GM12878 (cell line): ENCODE results near the gene SEC31B. TPM values are rescaled to one million over a fixed set of nuclear protein-coding genes. Genes with fewer than 3 reads are reported as not detected.

Experiments used
- ATAC-seq: fragments of 200-7000 bp; cut with Tn5 transposase; 3 replicates; pipeline ENCODE4 v1.9.1; 2020; ENCODE audit warnings: mild to moderate bottlenecking, moderate library complexity
- BruUV-seq: library from RNA; stranded (reverse); fragments of 400-500 nt; replicated peaks from 2 replicates; lab custom pipeline; 2021; lab: Mats Ljungman, UMichigan
- CTCF ChIA-PET: fragments of 300-600 bp; sonication (Branson Sonifier 250); formaldehyde crosslinking; extraction: SDS; loops from one replicate; lab custom pipeline; 2021; ENCODE audit warnings: inconsistent platforms; lab: Yijun Ruan, JAX
- POLR2A ChIA-PET: fragments of 350-600 bp; formaldehyde crosslinking; extraction: SDS; loops from one replicate; lab custom pipeline; 2021; ENCODE audit warnings: inconsistent platforms; lab: Charles Lee
- RAD21 ChIA-PET: fragments of 300-600 bp; sonication (Branson Sonifier 250); formaldehyde crosslinking; loops from one replicate; lab custom pipeline; 2023; ENCODE audit warnings: antibody characterized with exemption; ENCODE audit not compliant: unreplicated experiment; lab: Charles Lee
- SMC1A ChIA-PET: fragments of 300-600 bp; sonication (Branson Sonifier 250); formaldehyde crosslinking; loops from one replicate; lab custom pipeline; 2023; ENCODE audit not compliant: unreplicated experiment, uncharacterized antibody; lab: Charles Lee
- DNase-seq: peaks from one replicate; pipeline ENCODE4 v3.0.0-alpha.2; 2011; ENCODE audit warnings: low read depth, low spot score
- FAIRE-seq: peaks from 3 replicates; lab custom pipeline; 2011; peaks lifted over from hg19 to GRCh38; lab: Jason Lieb, UNC
- H2AFZ ChIP-seq: 2 replicates; pipeline ENCODE4 v1.6.0; 2011; ENCODE audit warnings: low read depth, low read length, control low read depth; ENCODE audit not compliant: control insufficient read depth
- H3K27ac ChIP-seq: 2 replicates; pipeline ENCODE4 v1.5.1; 2011; ENCODE audit warnings: control low read depth; ENCODE audit not compliant: control insufficient read depth, insufficient read depth
- H3K27me3 ChIP-seq, 2 experiments: replicated peaks in 1 of 2; 2 replicates each; pipeline versions ENCODE4 v1.6.0 to v1.6.1; 2011; ENCODE audit warnings: low read length in 1 of 2; ENCODE audit not compliant: control insufficient read depth in 2 of 2, insufficient read depth in 2 of 2
- H3K36me3 ChIP-seq, 2 experiments: 2 replicates each; pipeline ENCODE4 v1.5.1; 2011; ENCODE audit warnings: low read length in 1 of 2; ENCODE audit not compliant: control insufficient read depth in 2 of 2, insufficient read depth in 2 of 2
- H3K4me1 ChIP-seq: 2 replicates; pipeline ENCODE4 v1.6.1; 2011; ENCODE audit warnings: mild to moderate bottlenecking, low read length, moderate library complexity, mixed read lengths; ENCODE audit not compliant: control insufficient read depth, insufficient read depth
- H3K4me2 ChIP-seq: 2 replicates; pipeline ENCODE4 v1.6.0; 2011; ENCODE audit warnings: control low read depth; ENCODE audit not compliant: control insufficient read depth, insufficient read depth
- H3K4me3 ChIP-seq: fragments of 200-600 bp; sonication (generic); 2 replicates; pipeline ENCODE4 v1.5.1; 2016
- H3K79me2 ChIP-seq: 2 replicates; pipeline ENCODE4 v1.6.0; 2011; ENCODE audit warnings: low read length; ENCODE audit not compliant: control insufficient read depth, insufficient read depth
- H3K9ac ChIP-seq: 2 replicates; pipeline ENCODE4 v1.8.0; 2011; ENCODE audit warnings: low read length, control low read depth, mixed read lengths; ENCODE audit not compliant: control insufficient read depth, insufficient read depth
- H3K9me3 ChIP-seq: replicated peaks from 3 replicates; pipeline ENCODE4 v1.5.1; 2011; ENCODE audit warnings: mild to moderate bottlenecking, low read length; ENCODE audit not compliant: control insufficient read depth, insufficient read depth
- H4K20me1 ChIP-seq: 2 replicates; pipeline ENCODE4 v1.6.0; 2011; ENCODE audit not compliant: control insufficient read depth, insufficient read depth
- ATF2 ChIP-seq: IDR thresholded peaks from 2 replicates; pipeline ENCODE4 v1.6.1; 2012; ENCODE audit warnings: low read length, inconsistent platforms
- BCL11A ChIP-seq: IDR thresholded peaks from 2 replicates; pipeline ENCODE4 v1.6.1; 2011; ENCODE audit warnings: low read depth, low read length
- CBX5 ChIP-seq: sonication (generic); IDR thresholded peaks from 2 replicates; pipeline ENCODE4 v1.6.1; 2016; ENCODE audit warnings: low read depth, moderate library complexity, mild to moderate bottlenecking, inconsistent platforms
- HDAC2 ChIP-seq: fragments of 200-600 bp; sonication (generic); IDR thresholded peaks from 2 replicates; pipeline ENCODE4 v1.6.1; 2017
- JUND ChIP-seq: IDR thresholded peaks from 2 replicates; pipeline ENCODE4 v1.6.1; 2012; ENCODE audit warnings: low read depth, mild to moderate bottlenecking, low read length, improper control_type of control experiment, moderate library complexity
- RAD51 ChIP-seq: fragments of 450-650 bp; IDR thresholded peaks from 2 replicates; pipeline ENCODE4 v1.6.1; 2016; ENCODE audit warnings: moderate library complexity, mild to moderate bottlenecking, inconsistent platforms
- SUPT20H ChIP-seq: IDR thresholded peaks from 2 replicates; pipeline ENCODE4 v1.6.1; 2011; ENCODE audit warnings: low read depth, mild to moderate bottlenecking, low read length, moderate library complexity, borderline replicate concordance; ENCODE audit not compliant: control insufficient read depth
- ZNF592 ChIP-seq: fragments of 450-650 bp; IDR thresholded peaks from 2 replicates; pipeline ENCODE4 v1.6.1; 2017; ENCODE audit warnings: mild to moderate bottlenecking, moderate library complexity
- WGBS: methylation state at CpG from one replicate; pipeline ENCODE4 v1.1.6; 2016; ENCODE audit warnings: low lambda C conversion rate; ENCODE audit not compliant: insufficient replicate concordance, insufficient coverage; ENCODE audit errors: missing lambda C conversion rate; 5-methylcytosine and 5-hydroxymethylcytosine counted together
- in situ Hi-C: fragments of 300-500 bp; cut with MboI; formaldehyde crosslinking; loops from 9 replicates; pipeline ENCODE4 v1.14.3; 2018; ENCODE audit warnings: mixed read lengths
- intact Hi-C: fragments of 100-400 bp; cut with micrococcal nuclease; formaldehyde crosslinking; loops from one replicate; pipeline ENCODE4 v1.14.2; 2022; ENCODE audit not compliant: unreplicated experiment
- polyA plus RNA-seq, 11 experiments: library from polyadenylated mRNA; depleted of rRNA in 4 of 11; unstranded in 6 of 11; stranded (reverse) in 5 of 11; fragments of >200 nt; fragmentation: Nextera tagmentation in 4 of 11; fragmentation: Illumina TruSeq in 1 of 11; extraction: Ambion mirVana in 4 of 11; extraction: Trizol in 1 of 11; gene quantifications; 1 replicate in 1 of 11; 2 replicates in 10 of 11; pipeline versions ENCODE4 v1.2.1 to v1.2.3, GENCODE V29; 2011 to 2016; ENCODE audit warnings: inconsistent platforms in 2 of 11, missing spikeins in 2 of 11, low read depth in 1 of 11
- total RNA-seq, 4 experiments: library from RNA; depleted of rRNA in 3 of 4; stranded (reverse); fragments of >200 nt in 3 of 4; fragmentation: Illumina TruSeq in 1 of 4; extraction: Trizol in 1 of 4; gene quantifications; 2 replicates each; pipeline versions ENCODE4 v1.2.1 to v1.2.3, GENCODE V29; 2013 to 2021

Gene SEC31B
- total and polyA plus RNA-seq, 10 of the 15 experiments (the other 5 are each of a cell fraction or from before 2014, with no cell fraction given) = 3.4 to 24.3 (median 9.9) TPM

- intact Hi-C loops = no loop called here
- ChIA-PET POLR2A (no interaction called here), SMC1A (no interaction called here)
These were observed 48.2 kb upstream of the SEC31B start for GRCh38 chr10:100567826-100568225.

More at GRCh38 chr10:100567826-100568225, 48.2 kb upstream of the SEC31B start:
- Histone ChIP-seq H3K4me1 (no peaks in the 10 kb centered on the region), H3K4me2 (no peak overlapping the region), H3K27me3 (peaks cover 7% of the 10 kb centered on the region in 2 experiments; a peak in 2 of 4 replicates), H3K9me3 (no peaks in the 10 kb centered on the region), H2AFZ (no peak overlapping the region), H3K27ac (no peak overlapping the region), H3K36me3 (no peaks in the 10 kb centered on the region), H3K79me2 (no peaks in the 10 kb centered on the region), H3K9ac (no peak overlapping the region)
- ChIA-PET RAD21 (interaction anchor here (0.7 kb wide), 1 partner anchor 446 kb away, joined by 3 read pairs; no protein-coding TSS in a partner anchor), CTCF (interaction anchor here (1.4 to 2.9 kb wide), 2 partner anchors 32 to 176 kb away, joined by 3 to 15 read pairs; partner anchors contain the start of gene HIF1AN)
- WGBS = 21% methylated on average over 6 of the region's 6 CpGs
- no peak for FAIRE-seq
- ATAC-seq = no peak
- TF ChIP-seq JUND (no peak), BCL11A (no peak), ATF2 (no peak), CBX5 (no peak), HDAC2 (no peak), SUPT20H (no peak), ZNF592 (no peak), RAD51 (no peak)
- TF ChIP-seq, all 136 proteins: peak for 0
- in situ Hi-C loops = no loop called here
- no TSS peak for BruUV-seq
- no peak for DNase-seq
- H4K20me1 ChIP-seq = no peaks in the 10 kb centered on the region
- no peak overlapping the region for H3K4me3 ChIP-seq
